ENCODE data around the gene CILP2. TPM values are rescaled to one million over a fixed set of nuclear protein-coding genes. Genes with fewer than 3 reads are reported as not detected.
A peak's percentile ranks its signal among the peaks of the same experiment; 100 is the strongest.

CILP2 gene
- total RNA-seq, 1 experiment from 2014 or later: 0.37 TPM

- in situ Hi-C loops (cut with HindIII; ENCODE audit: low sequenced_read_pairs): no loop called here
Measured at GRCh38 chr19:19527674-19528625, 10.1 kb upstream of the CILP2 start.

DNA sequence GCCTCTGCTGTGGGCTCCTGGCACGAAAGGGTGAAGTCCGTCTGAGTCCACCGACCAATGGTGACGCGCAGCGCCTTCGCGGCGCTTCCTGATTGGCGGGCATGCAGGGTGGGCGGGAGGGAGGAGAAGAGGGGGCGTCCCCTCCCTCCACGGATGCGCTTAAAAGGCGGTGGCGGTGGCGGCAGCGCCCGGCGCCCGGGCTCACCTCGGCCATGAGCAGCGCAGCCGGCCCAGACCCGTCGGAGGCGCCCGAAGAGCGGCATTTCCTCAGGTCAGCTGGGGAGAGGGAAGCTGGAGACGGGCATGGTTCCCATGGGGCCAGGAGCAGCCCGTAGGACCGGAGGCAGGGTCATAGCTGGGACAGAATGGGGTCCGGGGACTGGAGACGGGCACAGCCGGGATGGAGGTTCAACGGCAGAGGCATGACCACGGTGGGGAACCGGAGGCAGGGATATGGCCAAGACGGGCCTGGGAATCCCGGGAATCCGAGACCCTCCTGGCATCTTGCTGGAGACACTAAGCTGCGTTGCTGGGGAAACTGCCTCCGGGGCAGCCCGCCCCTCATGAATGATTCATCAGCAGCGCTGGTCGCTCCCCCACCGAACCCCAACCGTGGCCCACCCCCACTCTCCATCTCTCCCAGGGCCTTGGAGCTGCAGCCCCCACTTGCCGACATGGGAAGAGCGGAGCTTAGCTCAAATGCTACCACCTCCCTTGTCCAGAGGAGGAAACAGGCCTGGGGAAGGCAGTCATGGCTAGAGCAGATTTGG is 9.2 kb upstream of the CILP2 start, which contains the start of gene YJEFN3:
TSS of gene YJEFN3 (plus strand) at position 191 of the 770 bp plus-strand sequence. CDS start at position 213, 22 bp downstream.
- in situ Hi-C loops (cut with HindIII; ENCODE audit: low sequenced_read_pairs): no loop called here
- DNase-seq (ENCODE audit: low spot score): peak; percentile 84

More at GRCh38 chr19:19527674-19528625, 10.1 kb upstream of the CILP2 start:
- no peak for DNase-seq (ENCODE audit: low spot score)

GRCh38 chr19:19529783-19530422 is 8.2 kb upstream of the CILP2 start:
- in situ Hi-C loops (cut with HindIII; ENCODE audit: low sequenced_read_pairs): no loop called here

GRCh38 chr19:19530423-19530804 is 7.7 kb upstream of the CILP2 start:
- no peak for DNase-seq (ENCODE audit: low spot score)
- in situ Hi-C loops (cut with HindIII; ENCODE audit: low sequenced_read_pairs): no loop called here

More at GRCh38 chr19:19529783-19530422, 8.2 kb upstream of the CILP2 start:
- no peak for DNase-seq (ENCODE audit: low spot score)

DNA sequence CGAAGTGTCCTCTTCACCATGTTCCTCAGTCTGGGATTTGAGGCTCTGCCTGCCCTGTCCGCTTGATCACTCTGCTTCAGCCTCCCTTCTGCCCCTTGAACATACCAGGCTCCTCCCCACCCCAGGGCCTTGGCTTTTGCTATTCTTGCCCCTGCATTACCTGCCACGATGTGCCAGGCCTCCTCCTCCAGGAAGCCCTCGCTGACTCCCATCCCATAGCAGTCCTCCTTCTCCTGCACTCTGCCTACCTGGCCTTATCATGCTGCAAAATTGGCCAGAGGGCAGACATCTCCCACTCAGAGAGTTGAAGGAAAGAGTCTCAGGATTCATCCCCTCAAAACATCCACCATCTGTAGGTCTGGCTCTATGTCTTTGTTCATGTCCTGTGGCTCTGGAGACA is 7.2 kb upstream of the CILP2 start:
- DNase-seq (ENCODE audit: low spot score): no peak
- in situ Hi-C loops (cut with HindIII; ENCODE audit: low sequenced_read_pairs): no loop called here

DNA sequence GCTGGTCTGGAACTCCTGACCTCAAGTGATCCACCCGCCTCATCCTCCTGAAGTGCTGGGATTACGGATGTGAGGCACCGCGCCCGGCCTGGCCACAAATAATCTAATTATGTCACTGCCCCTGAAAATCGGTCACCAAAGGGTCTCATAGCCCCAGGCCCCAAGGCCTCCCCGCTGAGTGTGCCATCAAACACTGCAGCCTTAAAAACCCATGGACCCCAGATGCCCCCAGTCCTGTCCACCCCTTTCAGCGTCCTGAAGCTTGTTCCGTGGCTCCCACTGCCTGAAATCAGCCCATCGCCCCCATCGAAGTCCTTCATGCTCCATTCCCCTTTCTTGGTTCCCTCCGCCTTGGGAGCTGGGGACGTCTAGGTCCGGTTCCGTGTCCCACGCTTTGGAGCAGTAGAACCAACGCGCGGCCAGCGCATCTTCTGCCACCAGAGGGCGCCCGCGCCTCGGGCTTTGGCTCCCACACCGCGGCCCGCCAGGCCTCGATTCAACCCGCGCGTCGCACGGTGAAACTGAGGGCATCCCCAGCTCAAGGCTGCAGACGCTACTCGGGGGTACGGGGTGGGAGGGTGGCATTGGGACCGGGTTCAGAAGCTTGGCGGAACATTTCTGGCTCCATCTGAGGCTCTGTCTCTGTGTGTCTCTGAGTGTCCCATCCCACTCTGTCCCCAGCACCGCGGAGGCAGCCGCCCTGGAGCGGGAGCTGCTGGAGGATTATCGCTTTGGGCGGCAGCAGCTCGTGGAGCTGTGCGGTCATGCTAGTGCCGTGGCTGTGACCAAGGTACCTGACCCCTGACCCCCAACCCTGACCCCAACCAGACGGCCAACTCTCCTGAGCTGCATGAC is 5.9 kb upstream of the CILP2 start:
- DNase-seq (ENCODE audit: low spot score): peak; percentile 75
- in situ Hi-C loops (cut with HindIII; ENCODE audit: low sequenced_read_pairs): no loop called here

- no peak for DNase-seq (ENCODE audit: low spot score)
- in situ Hi-C loops (cut with HindIII; ENCODE audit: low sequenced_read_pairs): no loop called here
Measured at GRCh38 chr19:19532806-19533701, 5.0 kb upstream of the CILP2 start.

DNA sequence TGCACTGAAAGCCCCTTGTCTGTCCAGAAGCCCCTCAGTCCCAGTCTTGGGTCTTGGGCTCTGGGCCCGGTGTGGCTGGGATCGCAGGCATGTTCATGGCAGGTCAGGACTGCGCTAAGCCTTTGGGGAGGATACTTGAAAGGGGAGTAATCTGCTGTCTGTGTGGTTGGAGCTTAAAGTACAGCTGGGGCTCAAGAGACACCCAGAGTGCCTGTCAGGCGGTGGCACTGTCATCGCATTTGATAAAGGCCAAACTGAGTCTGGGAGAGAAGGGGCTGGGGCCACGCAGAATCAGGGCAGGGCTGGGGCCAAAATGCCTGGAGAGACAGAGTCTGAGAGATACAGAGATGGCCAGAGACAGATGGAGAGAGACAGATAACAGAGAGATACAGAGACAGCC is 4.2 kb upstream of the CILP2 start:
- in situ Hi-C loops (cut with HindIII; ENCODE audit: low sequenced_read_pairs): no loop called here
- no peak for DNase-seq (ENCODE audit: low spot score)

GRCh38 chr19:19534556-19535265 is 3.4 kb upstream of the CILP2 start:
- in situ Hi-C loops (cut with HindIII; ENCODE audit: low sequenced_read_pairs): no loop called here

GRCh38 chr19:19535311-19536191 is 2.5 kb upstream of the CILP2 start:
- DNase-seq (ENCODE audit: low spot score): no peak
- in situ Hi-C loops (cut with HindIII; ENCODE audit: low sequenced_read_pairs): no loop called here

More at GRCh38 chr19:19534556-19535265, 3.4 kb upstream of the CILP2 start:
- no peak for DNase-seq (ENCODE audit: low spot score)

- in situ Hi-C loops (cut with HindIII; ENCODE audit: low sequenced_read_pairs): no loop called here
- DNase-seq (ENCODE audit: low spot score): no peak
Measured at GRCh38 chr19:19537075-19538048, 703 bp upstream of the CILP2 start.

DNA sequence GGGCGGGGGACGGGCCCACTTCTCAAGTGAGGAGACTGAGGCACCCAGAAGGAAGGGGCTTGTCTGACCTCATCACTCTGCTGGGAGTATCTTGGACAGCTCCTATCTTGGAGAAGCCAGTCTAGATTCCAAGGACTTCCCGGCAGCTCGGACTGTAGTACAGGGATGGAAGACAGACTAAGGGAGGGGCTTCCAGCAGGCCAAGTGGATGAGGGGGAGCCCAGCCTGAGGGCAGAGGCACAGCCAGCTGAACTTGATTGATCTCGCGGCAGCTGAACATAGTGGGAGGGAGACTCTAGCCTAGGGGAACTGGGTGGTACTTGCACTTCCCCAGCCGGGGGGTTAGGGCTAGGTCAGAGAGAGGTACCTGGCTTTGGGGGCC is 711 bp downstream of the CILP2 start:
- DNase-seq (ENCODE audit: low spot score): no peak
- in situ Hi-C loops (cut with HindIII; ENCODE audit: low sequenced_read_pairs): no loop called here

- in situ Hi-C loops (cut with HindIII; ENCODE audit: low sequenced_read_pairs): no loop called here
Measured at GRCh38 chr19:19539698-19540063, 1.6 kb downstream of the CILP2 start.

DNA sequence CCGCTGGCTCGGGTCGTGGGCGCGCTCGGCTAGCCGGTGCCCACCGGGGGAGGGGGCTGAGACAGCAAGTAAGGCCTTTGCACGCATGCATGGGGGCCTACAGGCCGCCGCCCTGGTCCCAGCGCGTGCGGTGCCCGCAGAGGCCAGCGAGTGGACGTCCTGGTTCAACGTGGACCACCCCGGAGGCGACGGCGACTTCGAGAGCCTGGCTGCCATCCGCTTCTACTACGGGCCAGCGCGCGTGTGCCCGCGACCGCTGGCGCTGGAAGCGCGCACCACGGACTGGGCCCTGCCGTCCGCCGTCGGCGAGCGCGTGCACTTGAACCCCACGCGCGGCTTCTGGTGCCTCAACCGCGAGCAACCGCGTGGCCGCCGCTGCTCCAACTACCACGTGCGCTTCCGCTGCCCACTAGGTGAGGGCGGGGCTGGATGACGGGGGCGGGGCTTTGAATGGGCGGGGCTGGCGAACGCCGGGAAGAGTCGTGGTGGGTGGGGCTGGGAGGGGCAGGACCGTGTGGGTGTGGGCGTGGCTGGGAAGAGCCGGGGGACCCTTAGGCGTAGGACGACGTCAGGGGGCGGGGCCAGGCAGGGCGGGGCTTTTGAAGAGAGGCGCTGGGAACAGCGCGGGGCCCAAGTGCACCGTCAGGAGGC is 2.1 kb downstream of the CILP2 start:
- in situ Hi-C loops (cut with HindIII; ENCODE audit: low sequenced_read_pairs): no loop called here

More at GRCh38 chr19:19539698-19540063, 1.6 kb downstream of the CILP2 start:
- DNase-seq (ENCODE audit: low spot score): no peak

More for the DNA sequence above, 2.1 kb downstream of the CILP2 start:
- no peak for DNase-seq (ENCODE audit: low spot score)
